Right atrium auricular region (tissue), 2 donors: ENCODE measurements around the gene FAH. TPM values are rescaled to one million over a fixed set of nuclear protein-coding genes. Genes with fewer than 3 reads are reported as not detected.

ENCODE experiments used
- DNase-seq: peaks from one replicate; pipeline ENCODE4 v3.0.0-alpha.2; 2019; ENCODE audit warnings: low spot score
- H3K27ac ChIP-seq, 2 donors: fragments of 200-600 bp; sonication (generic); 1 replicate in 1 of 2; 2 replicates in 1 of 2; pipeline ENCODE4 v1.5.1; 2016 to 2019
- H3K27me3 ChIP-seq, 2 donors: fragments of 200-600 bp; sonication (generic); one replicate each; pipeline versions ENCODE4 v1.5.1 to v1.6.0; 2017 to 2019
- H3K36me3 ChIP-seq: fragments of 200-600 bp; sonication (generic); one replicate; pipeline ENCODE4 v1.5.1; 2016
- H3K4me1 ChIP-seq, 2 donors: fragments of 200-600 bp; sonication (generic); one replicate each; pipeline versions ENCODE4 v1.5.1 to v1.6.0; 2017 to 2019
- H3K4me3 ChIP-seq, 2 donors: fragments of 200-600 bp; sonication (generic); 1 replicate in 1 of 2; 2 replicates in 1 of 2; pipeline ENCODE4 v1.5.1; 2017 to 2019; ENCODE audit warnings: mild to moderate bottlenecking in 1 of 2, moderate library complexity in 1 of 2
- H3K9me3 ChIP-seq, 2 donors: fragments of 200-600 bp; sonication (generic); one replicate each; pipeline ENCODE4 v1.5.1; 2019
- CTCF ChIP-seq, 2 donors: fragments of 200-600 bp; sonication (generic); IDR thresholded peaks; one replicate each; pipeline ENCODE4 v1.5.1; 2019; ENCODE audit warnings: antibody characterized with exemption in 2 of 2
- total RNA-seq, 2 donors: library from RNA; depleted of rRNA; stranded (reverse); fragments of >200 nt; gene quantifications; one replicate each; pipeline ENCODE4 v1.1.0, GENCODE V29; 2016

FAH gene
- total RNA-seq, 2 donors from 2014 or later: 14.4 to 14.6 TPM

- TF ChIP-seq CTCF (IDR thresholded peaks at IDR 0.05): no peak
- Histone ChIP-seq H3K27me3 (no peaks in the 10 kb centered on the region), H3K36me3 (no peaks in the 10 kb centered on the region), H3K9me3 (no peaks in the 10 kb centered on the region), H3K4me1 (no peaks in the 10 kb centered on the region), H3K27ac (no peak overlapping the region), H3K4me3 (no peak overlapping the region)
- no peak for DNase-seq
Measured at GRCh38 chr15:80169768-80170357, 17.1 kb downstream of the FAH start.

- Histone ChIP-seq H3K27ac (no peak overlapping the region), H3K4me1 (no peaks in the 10 kb centered on the region), H3K36me3 (no peaks in the 10 kb centered on the region)
Measured at GRCh38 chr15:80170596-80170995, 17.8 kb downstream of the FAH start.

GRCh38 chr15:80171787-80172186, 19.0 kb downstream of the FAH start:
- no peaks in the 10 kb centered on the region for H3K9me3 ChIP-seq
- no peaks in the 10 kb centered on the region for H3K36me3 ChIP-seq
- no peak for TF ChIP-seq CTCF (IDR thresholded peaks at IDR 0.05)
- DNase-seq: no peak
- H3K4me3 ChIP-seq: no peak overlapping the region
- no peaks in the 10 kb centered on the region for H3K27me3 ChIP-seq
- no peak overlapping the region for H3K27ac ChIP-seq
- no peaks in the 10 kb centered on the region for H3K4me1 ChIP-seq

More at GRCh38 chr15:80170596-80170995, 17.8 kb downstream of the FAH start:
- no peak overlapping the region for H3K4me3 ChIP-seq
- no peaks in the 10 kb centered on the region for H3K27me3 ChIP-seq
- no peaks in the 10 kb centered on the region for H3K9me3 ChIP-seq
- TF ChIP-seq CTCF (IDR thresholded peaks at IDR 0.05): no peak
- no peak for DNase-seq

- no peak for DNase-seq
- no peak overlapping the region for H3K4me3 ChIP-seq
- no peak overlapping the region for H3K27ac ChIP-seq
- TF ChIP-seq CTCF (IDR thresholded peaks at IDR 0.05): no peak
- H3K4me1 ChIP-seq: no peaks in the 10 kb centered on the region
- no peaks in the 10 kb centered on the region for H3K9me3 ChIP-seq
- H3K36me3 ChIP-seq: no peaks in the 10 kb centered on the region
- no peaks in the 10 kb centered on the region for H3K27me3 ChIP-seq
Measured at GRCh38 chr15:80172401-80172800, 19.6 kb downstream of the FAH start.

GRCh38 chr15:80173022-80173759, 20.4 kb downstream of the FAH start:
- Histone ChIP-seq H3K4me1 (no peaks in the 10 kb centered on the region), H3K27me3 (no peaks in the 10 kb centered on the region), H3K9me3 (no peaks in the 10 kb centered on the region), H3K36me3 (no peaks in the 10 kb centered on the region), H3K27ac (no peak overlapping the region), H3K4me3 (no peak overlapping the region)
- TF ChIP-seq CTCF (IDR thresholded peaks at IDR 0.05): peak; percentile 43 to 77
- no peak for DNase-seq
